Natural killer cell (primary cell): ENCODE measurements around the gene DPRX. TPM values are rescaled to one million over a fixed set of nuclear protein-coding genes. Genes with fewer than 3 reads are reported as not detected.

Experiments used
- ATAC-seq, 3 donors: fragments of 150-1000 bp in 2 of 3; fragments of 200-7000 bp in 1 of 3; cut with Tn5 transposase; 1 replicate in 1 of 3; 2 replicates in 2 of 3; pipeline ENCODE4 v1.10.0; 2021; ENCODE audit warnings: mild to moderate bottlenecking in 2 of 3, moderate library complexity in 2 of 3
- DNase-seq, 2 donors: peaks; one replicate each; pipeline versions ENCODE4 v3.0.0 to v3.0.0-alpha.2; 2013 to 2021; ENCODE audit warnings: mixed read lengths in 1 of 2
- H3K27ac ChIP-seq: one replicate; pipeline ENCODE4 v1.5.1; 2013; ENCODE audit warnings: mild to moderate bottlenecking, low read length
- H3K27me3 ChIP-seq: one replicate; pipeline ENCODE4 v1.6.1; 2013; ENCODE audit warnings: low read length; ENCODE audit not compliant: control insufficient read depth, insufficient read depth
- H3K36me3 ChIP-seq: one replicate; pipeline ENCODE4 v1.6.1; 2013; ENCODE audit warnings: low read length; ENCODE audit not compliant: control insufficient read depth, insufficient read depth
- H3K4me1 ChIP-seq: one replicate; pipeline ENCODE4 v1.6.1; 2013; ENCODE audit warnings: low read length; ENCODE audit not compliant: control insufficient read depth, insufficient read depth
- H3K4me3 ChIP-seq: one replicate; pipeline ENCODE4 v1.5.1; 2013; ENCODE audit warnings: low read length
- H3K9me3 ChIP-seq: one replicate; pipeline ENCODE4 v1.6.1; 2013; ENCODE audit warnings: low read length; ENCODE audit not compliant: control insufficient read depth, insufficient read depth
- H3K27ac Mint-ChIP-seq, 2 donors: one replicate each; pipeline ENCODE4 v1.8.0; 2022; ENCODE audit warnings: mild to moderate bottlenecking in 2 of 2, mixed read lengths in 2 of 2, moderate library complexity in 1 of 2
- H3K27me3 Mint-ChIP-seq, 2 donors: one replicate each; pipeline ENCODE4 v1.8.0; 2022; ENCODE audit warnings: low read depth in 2 of 2, mixed read lengths in 2 of 2
- H3K36me3 Mint-ChIP-seq: one replicate; pipeline ENCODE4 v1.8.0; 2022; ENCODE audit warnings: mixed read lengths
- H3K4me1 Mint-ChIP-seq, 2 donors: one replicate each; pipeline ENCODE4 v1.8.0; 2022; ENCODE audit warnings: mixed read lengths in 2 of 2
- H3K4me3 Mint-ChIP-seq: one replicate; pipeline ENCODE4 v1.8.0; 2022; ENCODE audit warnings: mild to moderate bottlenecking, moderate library complexity, mixed read lengths
- H3K9me3 Mint-ChIP-seq, 2 donors: one replicate each; pipeline ENCODE4 v1.8.0; 2022; ENCODE audit warnings: mixed read lengths in 2 of 2
- CTCF ChIP-seq: fragments of 200-600 bp; IDR thresholded peaks from one replicate; pipeline ENCODE4 v1.8.0; 2022; ENCODE audit warnings: antibody characterized with exemption
- WGBS: methylation state at CpG from one replicate; pipeline ENCODE4 v1.1.7; 2013; ENCODE audit warnings: missing lambda C conversion rate; ENCODE audit not compliant: insufficient coverage; 5-methylcytosine and 5-hydroxymethylcytosine counted together
- intact Hi-C: fragments of 100-400 bp; cut with micrococcal nuclease; formaldehyde crosslinking; loops from one replicate; pipeline ENCODE4 v1.14.2; 2022
- total RNA-seq, 4 donors: library from RNA; stranded (reverse); fragments of 120-200 nt in 1 of 4; gene quantifications; one replicate each; pipeline versions ENCODE4 v1.2.3 to v1.2.4, GENCODE V29; 2013 to 2022

The DPRX gene
- total RNA-seq, 3 donors from 2014 or later (not counting 1 experiment from before 2014, with no cell fraction given) = not detected

- H3K27ac Mint-ChIP-seq = no peak overlapping the region
- no peaks in the 10 kb centered on the region for H3K9me3 Mint-ChIP-seq
- Histone ChIP-seq H3K4me1 (no peaks in the 10 kb centered on the region), H3K9me3 (no peaks in the 10 kb centered on the region), H3K27ac (no peak overlapping the region), H3K27me3 (no peaks in the 10 kb centered on the region), H3K36me3 (no peaks in the 10 kb centered on the region), H3K4me3 (no peak overlapping the region)
- 94% methylated on average over 5 of the region's 5 CpGs for WGBS
- no peaks in the 10 kb centered on the region for H3K4me1 Mint-ChIP-seq
- intact Hi-C loops = no loop called here
- no peak for DNase-seq
- H3K27me3 Mint-ChIP-seq = no peaks in the 10 kb centered on the region
- H3K36me3 Mint-ChIP-seq = no peaks in the 10 kb centered on the region
- TF ChIP-seq CTCF = no peak
- no peak overlapping the region for H3K4me3 Mint-ChIP-seq
- no peak for ATAC-seq
Observed at GRCh38 chr19:53670345-53670744, 38.5 kb downstream of the DPRX start.

- 57% methylated on average over 3 of the region's 3 CpGs for WGBS
- Mint-ChIP-seq H3K27ac (no peak overlapping the region), H3K4me3 (no peak overlapping the region), H3K27me3 (no peaks in the 10 kb centered on the region), H3K9me3 (no peaks in the 10 kb centered on the region), H3K4me1 (no peaks in the 10 kb centered on the region), H3K36me3 (no peaks in the 10 kb centered on the region)
- H3K9me3 ChIP-seq = no peaks in the 10 kb centered on the region
- ATAC-seq = no peak
- no peaks in the 10 kb centered on the region for H3K36me3 ChIP-seq
- no peak overlapping the region for H3K4me3 ChIP-seq
- no peaks in the 10 kb centered on the region for H3K27me3 ChIP-seq
- no peak for TF ChIP-seq CTCF
- no peak for DNase-seq
- intact Hi-C loops = no loop called here
- H3K27ac ChIP-seq = no peak overlapping the region
- H3K4me1 ChIP-seq = no peaks in the 10 kb centered on the region
Observed at GRCh38 chr19:53671663-53672062, 39.9 kb downstream of the DPRX start.

Other genes with a start within 250 kb of the DPRX start
- 10 to 100 TPM in 2 of 3 donors, 1 to 10 TPM in 1; 8.5 to 16.4 (median 11.8) TPM for gene ZNF765, start 236.8 kb upstream of the DPRX start, total RNA-seq
- 1 to 10 TPM; 6.8 to 8.9 (median 8.5) TPM for gene ZNF761, start 200.0 kb upstream of the DPRX start, total RNA-seq
- gene ZNF813, start 164.3 kb upstream of the DPRX start, total RNA-seq = 1 to 10 TPM; 2.5 to 5.0 (median 3.1) TPM
- 100 to 1,000 TPM; 153 to 245 (median 204) TPM for gene ZNF331, start 93.9 kb upstream of the DPRX start, total RNA-seq
- 10 to 100 TPM in 1 of 3 donors, under 1 TPM in 2; 0.35 to 13.6 (median 0.84) TPM for gene NLRP12, start 192.3 kb downstream of the DPRX start, total RNA-seq
- 100 to 1,000 TPM; 219 to 658 (median 296) TPM for gene MYADM, start 235.9 kb downstream of the DPRX start, total RNA-seq